GM21528 (cell line): ENCODE results near the gene SCFD2.
"Not testable (repeated sequence)": the region's sequence is repeated elsewhere in the genome, so short reads cannot be mapped to it uniquely, and the experiment has no call there.

Source experiments
- ATAC-seq: cut with Tn5 transposase; IDR thresholded peaks from one replicate; pipeline ENCODE4 v1.9.1; 2021; ENCODE audit warnings: mild to moderate bottlenecking, moderate library complexity; ENCODE audit not compliant: unreplicated experiment, low FRiP score

Gene SCFD2

DNA sequence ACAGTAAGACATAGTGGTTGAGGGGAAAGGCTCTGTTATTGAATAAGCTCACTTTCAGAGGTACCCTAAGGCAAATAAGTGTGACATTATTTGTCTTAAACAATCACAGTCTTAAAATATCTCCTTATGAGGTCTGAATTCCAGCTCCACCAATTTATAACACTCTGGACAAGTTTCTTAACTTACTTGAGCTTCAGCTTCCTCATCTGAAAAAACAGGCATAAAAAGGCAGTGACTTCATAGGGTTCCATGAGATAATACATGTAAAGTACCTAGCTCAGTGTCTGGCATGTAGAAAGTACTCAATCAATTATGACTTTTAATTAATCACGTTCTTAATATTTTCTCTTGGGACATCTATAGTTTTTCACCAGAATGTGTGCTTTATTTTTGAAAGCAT, 301.3 kb downstream of the SCFD2 start:
- no peak for ATAC-seq

DNA sequence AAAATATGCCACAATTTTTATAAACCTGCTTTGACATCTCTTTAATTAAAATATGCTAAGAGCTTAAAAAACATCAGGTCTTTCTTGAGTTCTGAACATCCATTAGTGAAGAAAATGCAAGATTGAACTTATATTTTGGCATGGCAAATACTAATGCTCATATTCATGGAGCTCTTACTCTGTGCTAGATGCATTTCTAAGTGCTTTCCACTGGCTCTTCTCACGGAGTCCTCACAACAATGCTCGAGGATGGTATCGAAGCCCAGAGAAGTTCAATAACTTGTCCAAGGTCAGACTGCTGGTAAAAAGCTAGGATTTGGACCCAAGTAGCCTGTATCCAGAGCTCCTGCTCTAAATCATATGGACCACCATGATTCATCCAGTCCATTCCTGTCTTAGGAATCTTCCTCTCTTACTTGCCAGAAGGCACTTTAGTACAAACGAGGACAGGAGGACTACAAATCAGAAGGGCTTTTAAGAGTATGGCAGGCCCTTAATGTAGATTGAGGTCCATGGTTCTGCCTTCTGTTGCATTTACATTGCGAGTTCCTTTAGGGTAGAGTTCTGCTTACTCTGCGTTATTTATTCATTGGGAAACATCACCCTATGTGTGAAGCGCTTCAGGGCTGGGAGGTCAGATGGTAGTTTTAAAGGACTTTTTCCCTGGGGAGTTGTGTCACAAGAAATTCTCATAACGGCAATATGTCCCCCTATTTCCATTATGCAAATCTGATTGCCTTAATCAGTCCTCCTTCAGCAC, 304.6 kb downstream of the SCFD2 start:
- ATAC-seq, result no peak

DNA sequence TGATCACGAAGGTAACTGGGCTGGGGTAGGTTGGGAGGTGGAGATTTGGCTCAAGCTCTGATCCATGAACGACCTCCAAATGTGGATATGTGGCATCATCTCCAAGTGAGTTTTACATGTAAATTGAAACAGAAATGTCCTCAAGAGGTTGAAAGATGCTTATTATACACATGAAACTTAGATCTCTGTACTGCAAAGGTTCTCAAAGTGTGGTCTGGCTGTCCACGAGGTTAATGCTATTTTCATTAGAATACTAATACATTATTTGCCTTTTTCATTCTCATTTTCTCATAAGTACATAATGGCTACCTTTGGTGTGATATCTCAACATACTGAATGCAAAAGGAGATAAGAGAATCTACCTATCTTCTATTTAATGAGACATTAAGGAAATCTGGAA, 305.6 kb downstream of the SCFD2 start:
- ATAC-seq, result no peak

DNA sequence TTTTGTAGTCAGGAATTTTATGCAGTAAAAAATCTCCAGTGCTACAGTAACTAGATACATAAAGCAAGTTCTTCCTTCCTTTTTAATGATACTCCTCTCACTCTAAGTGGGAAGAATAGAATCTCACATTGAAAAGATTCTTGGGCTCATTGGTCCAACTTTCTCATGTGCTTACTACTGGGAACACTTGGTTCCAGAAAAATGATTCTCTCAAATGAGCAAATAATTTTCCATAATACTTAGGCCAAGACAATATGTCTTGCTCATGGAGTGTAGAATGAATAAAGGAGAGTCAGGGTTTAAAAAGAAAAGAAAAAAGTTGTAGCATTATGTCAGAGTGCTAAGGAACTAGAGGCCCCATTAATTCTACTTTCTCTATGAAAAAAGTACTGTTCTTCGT, 306.0 kb downstream of the SCFD2 start:
- no peak for ATAC-seq

DNA sequence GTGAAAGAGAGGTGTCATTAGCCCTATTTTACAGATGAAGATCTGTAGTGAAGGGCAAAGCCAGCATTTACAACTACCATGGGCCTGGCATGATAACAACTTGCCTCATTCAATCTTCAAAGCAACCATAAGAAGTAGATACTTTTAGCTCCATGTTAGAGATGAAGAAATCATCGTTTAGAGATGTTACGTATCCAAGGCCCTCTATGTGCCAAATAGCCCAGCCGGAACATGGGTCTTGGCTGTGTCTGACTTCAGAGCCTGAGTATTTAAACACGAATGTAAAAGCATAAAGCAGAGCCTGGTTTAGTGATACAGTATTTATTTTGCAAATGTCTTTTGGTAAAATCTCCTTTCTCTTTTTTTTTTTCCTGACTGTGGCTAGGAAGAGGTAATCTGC, 306.6 kb downstream of the SCFD2 start:
- no peak for ATAC-seq

DNA sequence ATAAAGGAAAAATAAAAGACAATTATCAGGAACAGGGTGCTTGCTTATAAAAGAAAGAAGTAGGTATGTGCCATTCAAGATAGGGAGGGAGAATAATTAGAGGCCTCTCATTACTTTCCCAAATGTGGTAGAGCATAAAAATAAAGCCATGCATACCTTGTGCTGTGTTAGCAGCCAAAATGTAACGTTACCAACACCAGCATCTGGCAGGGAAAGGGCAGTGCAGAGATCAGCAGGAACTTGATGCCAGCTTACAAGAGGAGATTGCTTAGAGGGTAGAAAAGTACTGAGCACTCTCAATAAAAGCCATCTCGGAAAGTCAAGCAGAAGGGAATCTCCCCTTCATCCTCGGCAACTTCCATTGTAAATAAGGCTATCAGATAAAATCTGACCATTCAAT, 308.2 kb downstream of the SCFD2 start:
- no peak for ATAC-seq

DNA sequence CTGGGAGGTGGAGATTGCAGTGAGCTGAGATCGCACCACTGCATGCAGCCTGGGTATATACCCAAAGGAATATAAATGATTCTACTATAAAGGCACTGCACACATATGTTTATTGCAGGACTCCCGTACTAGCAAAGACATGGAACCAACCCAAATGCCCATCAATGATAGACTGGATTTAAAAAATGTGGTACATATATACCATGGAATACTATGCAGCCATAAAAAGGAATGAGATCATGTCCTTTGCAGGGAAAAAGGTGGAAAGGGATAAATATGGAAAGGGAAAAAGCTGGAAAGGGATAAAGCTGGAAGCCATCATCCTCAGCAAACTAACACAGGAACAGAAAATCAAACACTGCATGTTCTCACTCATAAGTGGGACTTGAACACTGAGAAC, 308.8 kb downstream of the SCFD2 start:
- ATAC-seq, result not testable (repeated sequence)

DNA sequence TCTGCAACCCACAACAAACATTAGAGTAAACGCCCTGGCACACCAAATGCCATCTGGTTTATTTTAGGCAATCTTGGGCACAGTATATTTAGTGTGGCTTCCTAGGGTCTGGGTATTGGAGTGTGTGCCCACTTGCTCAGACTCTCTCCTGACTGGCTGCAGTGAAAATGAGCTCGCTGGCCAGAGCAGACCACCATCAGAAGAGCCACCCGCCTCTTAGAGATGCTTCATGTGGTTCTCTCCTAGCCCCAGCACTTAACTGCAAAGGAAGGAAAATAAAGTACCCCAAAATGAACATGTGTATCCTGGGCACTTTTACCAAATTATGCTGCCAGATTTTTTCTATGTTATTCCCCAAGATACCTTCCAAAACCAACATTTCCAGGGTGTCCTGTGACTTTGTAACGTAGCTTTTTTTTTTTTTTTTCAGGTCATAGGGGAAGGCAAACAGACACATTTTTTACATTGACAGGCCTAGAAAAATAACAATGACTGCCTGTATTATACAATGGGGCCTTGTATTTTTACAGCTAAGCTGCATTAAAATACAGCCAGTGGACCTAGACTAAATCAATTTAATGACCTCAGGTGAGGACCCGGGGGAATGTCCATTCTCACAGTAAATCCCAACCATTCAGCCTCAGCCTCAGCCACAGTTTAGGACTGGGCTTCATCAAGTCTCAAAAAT, 310.0 kb downstream of the SCFD2 start:
- ATAC-seq, result no peak

DNA sequence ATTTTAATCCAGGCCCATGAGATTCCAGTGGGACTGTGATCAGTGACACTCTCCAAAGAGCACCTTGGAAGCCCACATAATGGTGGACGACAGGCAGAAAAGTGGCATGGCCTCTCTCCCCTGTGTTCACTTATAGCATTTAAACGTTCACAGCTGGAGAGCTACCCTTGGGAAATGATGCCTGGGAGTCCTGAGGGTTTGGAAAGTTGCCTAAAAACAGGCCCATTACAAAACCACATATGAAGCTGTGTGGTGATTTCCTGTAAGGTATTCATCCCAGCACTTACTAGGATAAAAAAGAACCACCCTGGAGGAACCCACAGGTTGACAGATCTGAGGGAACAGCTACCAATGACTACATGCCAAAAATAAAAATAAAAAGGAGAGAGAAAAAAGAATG, 310.6 kb downstream of the SCFD2 start:
- ATAC-seq, result no peak

DNA sequence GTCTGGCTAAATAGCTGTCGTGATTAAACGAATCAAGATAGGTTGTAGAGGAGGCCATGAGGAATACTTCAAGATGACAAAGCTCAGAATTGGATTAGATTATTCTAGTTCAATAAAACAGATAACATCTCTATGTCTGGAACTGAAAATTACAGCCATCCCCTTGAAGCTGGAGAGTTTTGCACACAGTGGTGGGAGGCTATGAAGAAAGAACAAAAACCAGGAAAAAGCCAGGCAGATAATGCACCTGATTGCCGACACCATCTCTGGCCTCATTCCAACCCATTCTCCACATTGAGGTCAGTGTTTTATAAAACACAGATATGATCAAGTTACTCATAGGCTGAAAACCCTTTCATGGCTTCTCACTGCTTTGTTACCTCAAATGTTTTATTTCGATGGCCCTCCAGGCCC, 315.5 kb downstream of the SCFD2 start:
- no peak for ATAC-seq

DNA sequence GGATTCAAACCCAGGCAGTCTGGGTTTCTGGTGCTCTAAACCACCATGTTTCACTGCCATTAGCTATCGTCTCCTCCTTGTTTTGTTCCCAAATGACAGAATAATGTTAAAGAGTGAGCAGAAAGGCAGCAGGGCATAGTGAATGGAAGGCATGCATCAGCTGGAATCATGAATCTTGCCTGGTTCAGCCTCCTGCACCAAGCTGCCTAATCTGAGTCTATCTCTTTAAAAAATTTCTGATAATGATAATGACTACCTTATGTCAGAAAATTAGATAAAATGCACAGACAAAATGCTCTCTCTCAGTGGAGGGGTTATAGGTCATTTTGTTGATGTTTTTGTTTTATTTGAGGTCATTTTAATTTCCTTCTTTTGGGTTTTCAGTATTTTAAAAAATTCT, 316.3 kb downstream of the SCFD2 start:
- no peak for ATAC-seq

DNA sequence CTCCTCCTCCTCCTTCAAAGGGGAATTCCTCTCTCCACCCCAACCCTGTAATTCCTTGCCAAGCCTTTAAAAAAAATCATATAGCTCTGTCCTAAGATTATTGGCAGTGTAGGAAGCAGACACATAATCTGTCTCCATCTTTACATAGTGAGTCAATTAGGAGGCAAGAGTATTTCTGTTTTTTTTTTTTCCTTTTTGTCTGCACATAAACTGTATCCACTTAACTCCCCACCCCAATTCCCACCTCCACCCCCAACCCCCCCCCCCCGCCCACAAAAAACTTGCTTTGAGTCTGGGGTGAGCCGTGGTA, 321.3 kb downstream of the SCFD2 start:
- no peak for ATAC-seq

DNA sequence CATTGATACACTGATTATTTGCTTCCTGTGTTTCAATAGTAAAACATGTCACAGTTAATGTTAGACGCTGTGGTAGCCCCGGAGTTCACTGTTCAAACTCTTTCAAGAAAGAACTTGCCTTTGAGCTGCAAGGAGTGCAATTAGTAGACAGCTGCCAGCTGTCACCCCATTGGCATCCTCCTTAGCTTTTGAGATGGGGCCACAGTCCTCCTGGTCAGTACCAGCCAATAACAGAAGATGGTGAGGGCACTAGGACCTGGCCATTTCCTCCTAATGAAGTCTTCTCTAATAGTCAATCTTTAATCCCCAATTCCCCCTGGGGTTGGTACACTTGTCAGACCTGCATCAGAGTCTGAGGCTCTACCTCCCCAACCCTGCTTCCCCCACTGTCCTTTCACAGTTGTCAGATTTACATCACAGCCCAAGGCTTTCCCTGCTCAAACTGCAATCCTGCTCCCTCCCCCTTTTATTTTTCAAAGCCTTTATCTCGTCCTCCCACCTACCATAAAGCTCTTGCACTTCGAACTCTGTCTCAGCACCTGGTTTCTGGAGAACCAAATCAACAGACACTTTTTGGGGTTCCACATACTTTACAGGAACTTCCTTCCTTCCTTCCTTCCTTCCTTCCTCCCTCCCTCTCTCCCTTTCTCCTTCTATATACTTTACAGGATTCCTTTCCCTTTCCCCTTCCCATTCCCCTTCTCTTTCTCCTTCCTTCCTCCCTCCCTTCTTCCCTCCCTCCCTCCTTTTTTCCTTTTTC, 321.8 kb downstream of the SCFD2 start:
- ATAC-seq, result no peak

DNA sequence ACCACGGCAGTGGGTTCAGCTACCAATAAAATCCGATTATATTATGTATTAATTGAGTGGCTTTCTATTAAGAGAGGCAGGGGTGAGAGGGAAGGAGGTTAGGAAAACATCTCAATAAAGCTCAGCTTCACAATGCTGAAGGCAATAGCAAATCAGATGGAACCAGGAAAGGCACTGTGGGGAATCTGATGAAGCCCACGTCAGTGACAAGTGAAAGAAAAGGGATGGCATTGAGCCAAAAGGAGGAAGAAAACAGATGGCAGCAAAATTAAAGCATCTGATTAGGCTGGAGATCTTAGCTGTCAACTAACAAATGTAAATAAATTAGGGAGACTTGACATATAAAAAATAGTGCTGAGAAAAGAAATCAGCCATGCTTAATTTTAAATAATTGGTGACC, 322.8 kb downstream of the SCFD2 start:
- ATAC-seq, result no peak

DNA sequence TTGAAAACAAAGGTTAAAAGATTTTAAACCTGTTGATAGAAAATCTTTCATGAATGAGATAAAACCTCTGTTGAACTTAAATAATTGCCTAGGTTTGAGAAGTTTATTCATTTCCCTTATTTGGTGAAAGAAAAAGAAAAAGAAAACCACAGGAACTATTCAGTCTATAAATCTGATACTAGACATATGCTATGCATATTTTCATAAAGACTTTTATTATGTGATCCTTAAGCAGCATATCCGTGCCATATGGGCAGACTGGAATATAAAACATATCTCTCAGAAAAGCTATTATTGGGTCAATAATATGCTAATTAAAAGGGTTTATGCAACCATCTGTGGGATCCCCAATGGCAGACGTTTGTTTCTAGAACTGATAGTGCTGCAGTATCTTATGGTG, 325.0 kb downstream of the SCFD2 start:
- ATAC-seq, result no peak

DNA sequence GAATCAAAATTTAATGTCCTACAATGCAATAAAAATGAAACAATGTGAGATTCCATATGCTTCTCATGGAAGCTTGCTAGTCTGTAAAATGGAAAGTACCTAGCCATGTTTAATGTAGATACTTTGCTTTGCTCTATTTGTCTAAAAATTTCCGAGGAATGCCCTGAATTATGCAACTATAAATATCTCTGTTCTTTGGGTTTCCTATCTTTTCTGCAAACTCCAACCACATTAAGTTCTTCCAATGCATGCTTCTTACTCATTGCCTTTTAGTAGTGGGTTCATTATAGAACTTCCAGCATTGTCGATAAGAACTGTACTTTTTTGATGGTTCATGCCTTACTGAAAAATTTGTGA, 325.4 kb downstream of the SCFD2 start:
- no peak for ATAC-seq

DNA sequence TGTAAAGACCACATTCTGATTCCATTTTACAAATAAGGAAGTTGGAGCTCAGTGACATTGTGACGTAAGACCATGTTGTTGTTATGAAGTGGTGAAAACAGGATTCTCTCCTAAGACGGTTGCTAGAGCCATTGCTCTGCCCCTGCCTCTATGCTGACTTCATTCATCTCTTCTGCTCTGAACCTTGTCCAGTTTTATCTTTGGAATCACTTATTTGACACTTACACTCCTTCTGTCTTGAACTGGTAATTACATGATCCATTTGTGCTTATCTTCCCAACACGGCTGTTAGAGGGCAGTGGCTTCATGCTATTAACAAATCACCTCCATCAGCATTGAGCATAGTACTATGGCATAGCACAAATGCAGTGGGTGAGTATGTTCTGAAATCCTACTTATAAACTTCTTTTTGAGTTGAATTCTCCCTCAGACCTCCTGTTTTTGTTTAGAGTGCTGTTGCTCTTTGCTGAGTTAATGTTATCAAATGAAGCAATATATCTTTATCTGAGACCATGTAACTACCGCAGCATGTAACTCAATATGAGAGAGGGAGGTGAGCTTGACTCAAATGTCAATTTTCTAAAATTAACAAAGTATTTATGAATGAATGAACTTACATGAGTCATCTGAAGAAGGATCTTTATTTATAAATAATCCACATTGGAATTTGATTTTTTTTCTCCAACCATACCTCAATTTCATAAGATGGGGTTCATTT, 326.0 kb downstream of the SCFD2 start:
- no peak for ATAC-seq

DNA sequence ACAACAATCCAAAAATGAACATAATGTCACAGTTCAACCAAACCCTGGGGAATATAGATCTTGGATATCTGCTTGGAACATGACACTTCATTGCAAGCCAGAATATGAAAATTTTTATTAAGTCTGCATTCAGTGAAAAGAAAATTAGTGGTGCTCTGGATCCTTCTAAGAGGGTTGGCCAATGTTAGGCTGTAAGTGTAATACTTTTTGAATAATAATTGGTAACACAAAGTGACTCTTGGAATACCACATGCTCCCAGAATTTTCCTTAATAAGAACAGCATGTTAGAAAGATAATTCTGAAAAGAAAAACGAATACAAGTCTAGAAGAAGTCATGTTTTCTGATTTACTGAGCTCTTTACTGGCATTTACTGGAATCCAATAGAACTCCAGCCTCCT, 328.0 kb downstream of the SCFD2 start:
- no peak for ATAC-seq

DNA sequence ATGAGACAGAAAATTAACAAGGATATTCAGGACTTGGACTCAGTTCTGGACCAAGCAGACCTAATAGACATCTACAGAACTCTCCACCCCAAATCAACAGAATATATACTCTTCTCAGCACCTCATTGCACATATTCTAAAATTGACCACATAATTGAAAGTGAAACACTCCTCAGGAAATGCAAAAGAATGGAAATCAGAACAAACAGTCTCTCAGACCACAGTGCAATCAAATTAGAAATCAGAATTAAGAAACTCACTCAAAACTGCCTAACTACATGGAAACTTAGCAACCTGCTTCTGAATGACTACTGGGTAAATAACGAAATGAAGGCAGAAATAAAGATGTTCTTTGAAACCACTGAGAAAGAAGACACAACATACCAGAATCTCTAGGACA, 333.0 kb downstream of the SCFD2 start:
- ATAC-seq, result not testable (repeated sequence)

DNA sequence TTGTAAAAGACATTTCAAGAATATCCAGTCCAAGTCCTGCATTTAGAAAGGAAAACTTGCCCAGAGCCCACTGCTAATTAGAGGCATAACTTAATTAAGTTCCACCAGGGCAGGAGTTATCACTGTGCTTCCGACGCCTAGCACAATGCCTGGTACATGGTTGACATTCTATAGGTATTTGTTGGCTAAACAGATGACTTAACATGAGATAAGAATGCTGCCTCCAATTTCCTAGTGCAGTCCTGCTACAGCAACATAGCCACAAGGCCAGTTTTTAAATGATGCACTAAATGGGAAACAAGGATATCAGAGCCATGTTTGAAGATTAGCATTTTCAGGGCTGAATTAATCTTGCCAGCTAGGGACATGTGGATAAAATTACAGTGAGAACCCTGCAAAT, 339.6 kb downstream of the SCFD2 start:
- ATAC-seq, result no peak

DNA sequence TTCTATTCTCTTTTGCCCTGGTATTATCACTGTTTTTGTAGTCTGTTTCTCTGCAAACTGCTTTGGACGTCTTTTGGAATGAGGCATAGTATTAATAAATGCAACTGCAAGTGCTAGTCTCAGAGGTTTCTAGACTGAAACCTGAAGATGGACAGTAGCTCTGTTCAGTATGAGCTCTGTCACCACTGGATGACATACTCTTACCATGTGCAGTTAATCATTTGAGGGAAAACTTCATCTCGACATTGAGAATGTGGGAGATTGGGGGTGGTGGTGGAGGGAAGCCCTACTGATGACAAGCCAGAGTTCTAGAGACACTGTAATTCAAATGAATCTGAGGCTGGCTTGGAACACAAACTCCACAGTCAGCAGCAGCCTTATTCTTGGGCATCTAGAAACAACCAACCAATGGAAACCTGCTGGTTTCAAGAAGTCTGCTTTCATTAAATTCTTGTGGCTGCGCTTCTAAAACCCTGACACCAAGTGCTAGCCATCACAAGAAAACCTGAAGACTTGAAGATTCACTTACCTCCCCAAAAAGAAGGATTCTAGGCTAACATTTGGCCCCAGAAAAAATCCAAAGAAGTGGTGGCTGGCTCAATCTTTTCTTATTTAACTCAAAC, 342.1 kb downstream of the SCFD2 start:
- ATAC-seq, result no peak
